Measurements from ENCODE around the gene MOSMO.

- TF ChIP-seq, protein P1, sequence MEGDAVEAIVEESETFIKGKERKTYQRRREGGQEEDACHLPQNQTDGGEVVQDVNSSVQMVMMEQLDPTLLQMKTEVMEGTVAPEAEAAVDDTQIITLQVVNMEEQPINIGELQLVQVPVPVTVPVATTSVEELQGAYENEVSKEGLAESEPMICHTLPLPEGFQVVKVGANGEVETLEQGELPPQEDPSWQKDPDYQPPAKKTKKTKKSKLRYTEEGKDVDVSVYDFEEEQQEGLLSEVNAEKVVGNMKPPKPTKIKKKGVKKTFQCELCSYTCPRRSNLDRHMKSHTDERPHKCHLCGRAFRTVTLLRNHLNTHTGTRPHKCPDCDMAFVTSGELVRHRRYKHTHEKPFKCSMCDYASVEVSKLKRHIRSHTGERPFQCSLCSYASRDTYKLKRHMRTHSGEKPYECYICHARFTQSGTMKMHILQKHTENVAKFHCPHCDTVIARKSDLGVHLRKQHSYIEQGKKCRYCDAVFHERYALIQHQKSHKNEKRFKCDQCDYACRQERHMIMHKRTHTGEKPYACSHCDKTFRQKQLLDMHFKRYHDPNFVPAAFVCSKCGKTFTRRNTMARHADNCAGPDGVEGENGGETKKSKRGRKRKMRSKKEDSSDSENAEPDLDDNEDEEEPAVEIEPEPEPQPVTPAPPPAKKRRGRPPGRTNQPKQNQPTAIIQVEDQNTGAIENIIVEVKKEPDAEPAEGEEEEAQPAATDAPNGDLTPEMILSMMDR (IDR thresholded peaks at IDR 0.05), result no peak
- no peak for TF ChIP-seq POLR2AphosphoS5 (IDR thresholded peaks at IDR 0.05)
These were observed 118.2 kb downstream of the MOSMO start for GRCh38 chr16:22126037-22126558.
